Esophagus muscularis mucosa (tissue), 3 donors: Measurements from ENCODE around the gene UBE2G2.

Experiments used
- EP300 ChIP-seq: sonication (generic); formaldehyde crosslinking; IDR thresholded peaks from one replicate; pipeline ENCODE4 v1.6.1; 2017; ENCODE audit warnings: antibody characterized with exemption
- TF ChIP-seq, protein P1 (sequence below), 3 experiments: fragments of 200-600 bp in 2 of 3; fragments of 450-650 bp in 1 of 3; sonication (generic) in 2 of 3; IDR thresholded peaks; one replicate each; pipeline ENCODE4 v1.5.1; 2017 to 2019; ENCODE audit warnings: antibody characterized with exemption in 3 of 3, mild to moderate bottlenecking in 2 of 3, moderate library complexity in 1 of 3

DNA sequence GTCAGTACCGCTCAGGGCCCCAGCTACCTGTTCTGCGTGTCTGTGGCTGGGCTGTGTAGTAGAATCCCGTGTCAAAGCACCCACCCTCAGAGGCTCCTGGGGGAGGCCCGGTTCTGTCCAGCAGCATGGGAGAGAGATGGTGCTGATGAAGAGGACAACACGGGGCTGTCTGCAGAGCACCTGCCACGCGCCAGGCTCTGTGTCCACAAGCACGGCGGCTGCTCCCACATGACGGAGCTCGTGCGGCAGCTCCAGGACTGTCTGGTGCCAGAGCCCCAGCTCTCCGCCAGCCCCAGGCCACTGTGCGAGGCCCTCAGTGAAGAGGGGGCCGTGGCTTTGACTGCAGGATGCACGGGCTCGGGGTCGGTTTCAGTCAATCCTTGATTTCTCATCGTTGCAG, 48.3 kb downstream of the UBE2G2 start:
- TF ChIP-seq, protein P1, sequence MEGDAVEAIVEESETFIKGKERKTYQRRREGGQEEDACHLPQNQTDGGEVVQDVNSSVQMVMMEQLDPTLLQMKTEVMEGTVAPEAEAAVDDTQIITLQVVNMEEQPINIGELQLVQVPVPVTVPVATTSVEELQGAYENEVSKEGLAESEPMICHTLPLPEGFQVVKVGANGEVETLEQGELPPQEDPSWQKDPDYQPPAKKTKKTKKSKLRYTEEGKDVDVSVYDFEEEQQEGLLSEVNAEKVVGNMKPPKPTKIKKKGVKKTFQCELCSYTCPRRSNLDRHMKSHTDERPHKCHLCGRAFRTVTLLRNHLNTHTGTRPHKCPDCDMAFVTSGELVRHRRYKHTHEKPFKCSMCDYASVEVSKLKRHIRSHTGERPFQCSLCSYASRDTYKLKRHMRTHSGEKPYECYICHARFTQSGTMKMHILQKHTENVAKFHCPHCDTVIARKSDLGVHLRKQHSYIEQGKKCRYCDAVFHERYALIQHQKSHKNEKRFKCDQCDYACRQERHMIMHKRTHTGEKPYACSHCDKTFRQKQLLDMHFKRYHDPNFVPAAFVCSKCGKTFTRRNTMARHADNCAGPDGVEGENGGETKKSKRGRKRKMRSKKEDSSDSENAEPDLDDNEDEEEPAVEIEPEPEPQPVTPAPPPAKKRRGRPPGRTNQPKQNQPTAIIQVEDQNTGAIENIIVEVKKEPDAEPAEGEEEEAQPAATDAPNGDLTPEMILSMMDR (IDR thresholded peaks at IDR 0.05) = no peak
- TF ChIP-seq EP300 = no peak
